ENCODE measurements around the gene TGFBR2.

TGFBR2 gene

GRCh38 chr3:30626443-30627180 lies 20.2 kb downstream of the TGFBR2 start:
- TF ChIP-seq EZH2 (IDR thresholded peaks at IDR 0.05) = no peak
- no peak for TF ChIP-seq POLR2AphosphoS5 (IDR thresholded peaks at IDR 0.05; ENCODE audit: borderline replicate concordance, low read depth, low read length)
- TF ChIP-seq FOXP2 (optimal IDR thresholded peaks at IDR 0.05; ENCODE audit: control extremely low read depth, extremely low read length, insufficient read depth) = no peak
- no peaks in the 10 kb centered on the region for H3K36me3 ChIP-seq (ENCODE audit: insufficient read depth, low read length)

GRCh38 chr3:30628205-30628900 lies 22.0 kb downstream of the TGFBR2 start:
- Histone ChIP-seq H3K4me3 (no peak overlapping the region), H3K27ac (no peak overlapping the region), H3K9me3 (ENCODE audit: low read depth, low read length) (no peaks in the 10 kb centered on the region), H3K36me3 (ENCODE audit: insufficient read depth, low read length) (no peaks in the 10 kb centered on the region), H3K9ac (ENCODE audit: insufficient read length) (no peak overlapping the region)
- no peak for DNase-seq (ENCODE audit: low read depth, low spot score)
- TF ChIP-seq POLR2AphosphoS5 (IDR thresholded peaks at IDR 0.05; ENCODE audit: borderline replicate concordance, low read depth, low read length) (no peak), EZH2 (IDR thresholded peaks at IDR 0.05) (no peak), FOXP2 (optimal IDR thresholded peaks at IDR 0.05; ENCODE audit: control extremely low read depth, extremely low read length, insufficient read depth) (no peak)

More at GRCh38 chr3:30626443-30627180, 20.2 kb downstream of the TGFBR2 start:
- Histone ChIP-seq H3K9ac (ENCODE audit: insufficient read length) (no peak overlapping the region), H3K4me3 (no peak overlapping the region), H3K9me3 (ENCODE audit: low read depth, low read length) (no peaks in the 10 kb centered on the region), H3K27ac (no peak overlapping the region)
- DNase-seq (ENCODE audit: low read depth, low spot score) = no peak

- no peak overlapping the region for H3K9ac ChIP-seq (ENCODE audit: insufficient read length)
- H3K4me3 ChIP-seq = no peak overlapping the region
- no peaks in the 10 kb centered on the region for H3K9me3 ChIP-seq (ENCODE audit: low read depth, low read length)
- H3K36me3 ChIP-seq (ENCODE audit: insufficient read depth, low read length) = no peaks in the 10 kb centered on the region
- TF ChIP-seq POLR2AphosphoS5 (IDR thresholded peaks at IDR 0.05; ENCODE audit: borderline replicate concordance, low read depth, low read length) = no peak
- DNase-seq (ENCODE audit: low read depth, low spot score) = no peak
- H3K27ac ChIP-seq = no peak overlapping the region
Observed at GRCh38 chr3:30628901-30629590, 22.6 kb downstream of the TGFBR2 start.

- no peak for DNase-seq (ENCODE audit: low read depth, low spot score)
- H3K9ac ChIP-seq (ENCODE audit: insufficient read length) = no peak overlapping the region
- H3K36me3 ChIP-seq (ENCODE audit: insufficient read depth, low read length) = no peaks in the 10 kb centered on the region
- no peak overlapping the region for H3K27ac ChIP-seq
- TF ChIP-seq EZH2 (IDR thresholded peaks at IDR 0.05) (no peak), FOXP2 (optimal IDR thresholded peaks at IDR 0.05; ENCODE audit: control extremely low read depth, extremely low read length, insufficient read depth) (no peak), POLR2AphosphoS5 (IDR thresholded peaks at IDR 0.05; ENCODE audit: borderline replicate concordance, low read depth, low read length) (no peak)
- no peaks in the 10 kb centered on the region for H3K9me3 ChIP-seq (ENCODE audit: low read depth, low read length)
- no peak overlapping the region for H3K4me3 ChIP-seq
Observed at GRCh38 chr3:30629746-30630145, 23.3 kb downstream of the TGFBR2 start.

- DNase-seq (ENCODE audit: low read depth, low spot score) = no peak
- H3K27ac ChIP-seq = no peak overlapping the region
- no peak overlapping the region for H3K4me3 ChIP-seq
- no peak for TF ChIP-seq EZH2 (IDR thresholded peaks at IDR 0.05)
- no peak for TF ChIP-seq FOXP2 (optimal IDR thresholded peaks at IDR 0.05; ENCODE audit: control extremely low read depth, extremely low read length, insufficient read depth)
- no peak overlapping the region for H3K9ac ChIP-seq (ENCODE audit: insufficient read length)
- no peaks in the 10 kb centered on the region for H3K9me3 ChIP-seq (ENCODE audit: low read depth, low read length)
- no peaks in the 10 kb centered on the region for H3K36me3 ChIP-seq (ENCODE audit: insufficient read depth, low read length)
Observed at GRCh38 chr3:30630238-30631030, 24.0 kb downstream of the TGFBR2 start.

- no peaks in the 10 kb centered on the region for H3K36me3 ChIP-seq (ENCODE audit: insufficient read depth, low read length)
- no peak for DNase-seq (ENCODE audit: low read depth, low spot score)
- H3K27ac ChIP-seq = no peak overlapping the region
- no peak overlapping the region for H3K4me3 ChIP-seq
- TF ChIP-seq FOXP2 (optimal IDR thresholded peaks at IDR 0.05; ENCODE audit: control extremely low read depth, extremely low read length, insufficient read depth) (no peak), POLR2AphosphoS5 (IDR thresholded peaks at IDR 0.05; ENCODE audit: borderline replicate concordance, low read depth, low read length) (no peak), EZH2 (IDR thresholded peaks at IDR 0.05) (no peak)
- no peaks in the 10 kb centered on the region for H3K9me3 ChIP-seq (ENCODE audit: low read depth, low read length)
- H3K9ac ChIP-seq (ENCODE audit: insufficient read length) = no peak overlapping the region
Observed at GRCh38 chr3:30631243-30631904, 25.0 kb downstream of the TGFBR2 start.

- no peak overlapping the region for H3K27ac ChIP-seq
Observed at GRCh38 chr3:30632065-30632464, 25.7 kb downstream of the TGFBR2 start.

More at GRCh38 chr3:30632065-30632464, 25.7 kb downstream of the TGFBR2 start:
- DNase-seq (ENCODE audit: low read depth, low spot score) = no peak
- no peaks in the 10 kb centered on the region for H3K36me3 ChIP-seq (ENCODE audit: insufficient read depth, low read length)
- TF ChIP-seq POLR2AphosphoS5 (IDR thresholded peaks at IDR 0.05; ENCODE audit: borderline replicate concordance, low read depth, low read length) (no peak), FOXP2 (optimal IDR thresholded peaks at IDR 0.05; ENCODE audit: control extremely low read depth, extremely low read length, insufficient read depth) (no peak), EZH2 (IDR thresholded peaks at IDR 0.05) (no peak)
- no peak overlapping the region for H3K4me3 ChIP-seq
- H3K9me3 ChIP-seq (ENCODE audit: low read depth, low read length) = no peaks in the 10 kb centered on the region
- no peak overlapping the region for H3K9ac ChIP-seq (ENCODE audit: insufficient read length)

All from SK-N-MC (cell line).